Spleen (tissue), 7 donors: ENCODE data around the gene THBS1.

Experiments
- CTCF ChIP-seq, 11 experiments: fragments of 200-600 bp in 7 of 11; fragments of 450-650 bp in 4 of 11; sonication (generic) in 4 of 11; IDR thresholded peaks in 8 of 11; conservative IDR thresholded peaks in 3 of 11; 1 replicate in 7 of 11; 2 replicates in 4 of 11; pipeline versions ENCODE4 v1.4.0 to v1.8.0; 2016 to 2021; ENCODE audit warnings: antibody characterized with exemption in 11 of 11, inconsistent platforms in 4 of 11, mild to moderate bottlenecking in 1 of 11
- POLR2A ChIP-seq, 3 donors: fragments of 450-650 bp; IDR thresholded peaks; one replicate each; pipeline ENCODE4 v1.5.1; 2017; ENCODE audit warnings: antibody characterized with exemption in 3 of 3, mild to moderate bottlenecking in 1 of 3
- donor health status: DM: no; HTN: no; CAD: no; lungs with moderate emphysema.
- donor health status: DM: no; HTN: no; CAD: no.
- donor health status: DM: no; HTN: no; CAD: no.

- TF ChIP-seq POLR2A (IDR thresholded peaks at IDR 0.05) (no peak), CTCF (IDR thresholded peaks at IDR 0.05 in 8 of 11, conservative IDR thresholded peaks at IDR 0.05 in 3 of 11) (no peak)
These were observed 7.0 kb upstream of the THBS1 start for GRCh38 chr15:39573844-39574243.
